GM12872 (cell line): ENCODE measurements around the gene ZMYND19.

ENCODE experiments used
- TF ChIP-seq, protein P1 (sequence below): IDR thresholded peaks from 3 replicates; pipeline ENCODE4 v1.5.1; 2011; ENCODE audit warnings: low read depth, mild to moderate bottlenecking, low read length, moderate library complexity; ENCODE audit not compliant: insufficient read depth

Gene ZMYND19

DNA sequence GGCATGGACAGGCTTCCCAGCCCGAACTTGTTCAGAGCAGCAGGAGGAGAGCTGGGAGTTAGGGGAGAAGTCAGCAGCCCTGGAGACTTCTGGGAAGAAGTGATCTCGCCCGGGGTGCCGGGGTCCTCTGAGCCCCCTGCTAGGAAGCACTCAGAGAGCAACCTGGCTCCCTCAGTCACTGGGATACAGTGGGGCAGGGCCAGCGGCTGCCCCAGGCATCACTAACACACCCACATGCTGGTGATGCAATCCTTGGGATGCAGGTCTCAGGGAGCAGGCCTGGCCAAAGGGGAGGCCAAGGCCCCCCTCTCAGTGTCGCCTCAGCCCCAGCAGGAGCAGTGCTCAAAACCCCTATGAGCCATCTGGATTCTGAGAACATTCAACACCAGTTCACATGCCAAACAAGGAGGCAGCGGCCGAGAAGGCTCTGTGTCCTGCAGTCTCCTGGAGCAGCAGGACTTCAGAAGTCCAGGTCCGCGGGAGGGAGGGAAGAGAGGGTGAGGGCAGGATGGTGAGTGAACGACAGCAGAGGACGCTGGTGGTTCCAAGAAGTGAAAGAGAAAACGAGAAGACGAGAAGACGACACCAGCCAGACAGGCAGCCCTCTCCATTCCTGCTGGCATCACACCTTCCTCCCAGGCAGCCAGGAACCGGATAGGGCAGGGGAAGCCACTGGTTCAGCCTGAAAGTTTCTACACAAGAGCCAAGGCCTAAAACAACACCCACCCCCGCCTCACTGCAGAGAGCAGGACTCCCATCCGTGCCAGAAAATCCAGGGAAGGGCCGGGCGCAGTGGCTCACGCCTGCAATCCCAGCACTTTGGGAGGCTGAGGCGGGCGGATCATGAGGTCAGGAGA lies 42.4 kb downstream of the ZMYND19 start:
- TF ChIP-seq, protein P1, sequence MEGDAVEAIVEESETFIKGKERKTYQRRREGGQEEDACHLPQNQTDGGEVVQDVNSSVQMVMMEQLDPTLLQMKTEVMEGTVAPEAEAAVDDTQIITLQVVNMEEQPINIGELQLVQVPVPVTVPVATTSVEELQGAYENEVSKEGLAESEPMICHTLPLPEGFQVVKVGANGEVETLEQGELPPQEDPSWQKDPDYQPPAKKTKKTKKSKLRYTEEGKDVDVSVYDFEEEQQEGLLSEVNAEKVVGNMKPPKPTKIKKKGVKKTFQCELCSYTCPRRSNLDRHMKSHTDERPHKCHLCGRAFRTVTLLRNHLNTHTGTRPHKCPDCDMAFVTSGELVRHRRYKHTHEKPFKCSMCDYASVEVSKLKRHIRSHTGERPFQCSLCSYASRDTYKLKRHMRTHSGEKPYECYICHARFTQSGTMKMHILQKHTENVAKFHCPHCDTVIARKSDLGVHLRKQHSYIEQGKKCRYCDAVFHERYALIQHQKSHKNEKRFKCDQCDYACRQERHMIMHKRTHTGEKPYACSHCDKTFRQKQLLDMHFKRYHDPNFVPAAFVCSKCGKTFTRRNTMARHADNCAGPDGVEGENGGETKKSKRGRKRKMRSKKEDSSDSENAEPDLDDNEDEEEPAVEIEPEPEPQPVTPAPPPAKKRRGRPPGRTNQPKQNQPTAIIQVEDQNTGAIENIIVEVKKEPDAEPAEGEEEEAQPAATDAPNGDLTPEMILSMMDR, result no peak

DNA sequence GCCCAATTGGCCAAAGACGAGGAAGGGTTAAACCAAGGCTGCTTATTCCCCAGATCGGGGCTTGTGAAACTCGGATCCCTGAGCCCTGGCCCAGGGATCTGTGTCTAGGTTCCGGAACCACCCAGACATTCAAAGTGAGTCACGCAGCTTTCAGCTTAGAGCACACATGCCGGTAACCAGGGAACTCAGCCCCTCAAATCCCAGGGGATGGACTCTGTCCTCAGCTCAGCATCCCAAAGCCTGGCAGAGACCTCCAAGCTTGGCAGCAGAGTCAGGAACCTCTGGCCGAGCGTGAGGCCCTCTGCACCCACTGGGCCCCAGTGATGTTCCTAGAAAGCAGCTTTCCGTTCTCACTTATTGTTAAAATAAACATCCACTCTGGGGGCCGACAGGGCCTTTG lies 45.2 kb downstream of the ZMYND19 start:
- TF ChIP-seq, protein P1, result no peak

DNA sequence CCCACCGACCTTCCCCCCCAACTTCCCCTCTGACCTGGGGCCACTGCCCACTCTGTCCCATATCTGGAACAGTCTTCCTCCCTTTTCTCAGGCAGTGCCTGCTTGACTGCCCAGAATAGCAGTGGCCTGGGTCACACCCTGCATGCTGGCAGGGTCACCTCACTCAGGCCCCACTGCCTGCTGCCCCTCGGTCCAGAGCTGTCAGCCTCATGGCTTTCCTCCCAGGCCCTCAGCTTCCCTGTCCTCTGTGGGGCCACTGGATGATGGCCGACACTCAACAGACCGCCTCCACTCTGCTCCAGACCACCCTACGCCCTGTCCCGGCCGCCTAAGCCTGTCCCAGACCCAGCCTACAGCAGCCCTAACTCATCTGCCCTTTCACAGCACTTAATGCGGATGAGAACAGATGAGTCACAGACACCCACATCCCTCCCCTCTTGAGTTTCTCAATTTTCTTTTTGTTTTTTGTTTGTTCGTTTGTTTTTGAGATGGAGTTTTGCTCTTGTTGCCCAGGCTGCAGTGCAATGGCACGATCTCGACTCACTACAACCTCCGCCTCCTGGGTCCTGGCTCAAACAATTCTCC lies 46.0 kb downstream of the ZMYND19 start:
- TF ChIP-seq, protein P1, result no peak

DNA sequence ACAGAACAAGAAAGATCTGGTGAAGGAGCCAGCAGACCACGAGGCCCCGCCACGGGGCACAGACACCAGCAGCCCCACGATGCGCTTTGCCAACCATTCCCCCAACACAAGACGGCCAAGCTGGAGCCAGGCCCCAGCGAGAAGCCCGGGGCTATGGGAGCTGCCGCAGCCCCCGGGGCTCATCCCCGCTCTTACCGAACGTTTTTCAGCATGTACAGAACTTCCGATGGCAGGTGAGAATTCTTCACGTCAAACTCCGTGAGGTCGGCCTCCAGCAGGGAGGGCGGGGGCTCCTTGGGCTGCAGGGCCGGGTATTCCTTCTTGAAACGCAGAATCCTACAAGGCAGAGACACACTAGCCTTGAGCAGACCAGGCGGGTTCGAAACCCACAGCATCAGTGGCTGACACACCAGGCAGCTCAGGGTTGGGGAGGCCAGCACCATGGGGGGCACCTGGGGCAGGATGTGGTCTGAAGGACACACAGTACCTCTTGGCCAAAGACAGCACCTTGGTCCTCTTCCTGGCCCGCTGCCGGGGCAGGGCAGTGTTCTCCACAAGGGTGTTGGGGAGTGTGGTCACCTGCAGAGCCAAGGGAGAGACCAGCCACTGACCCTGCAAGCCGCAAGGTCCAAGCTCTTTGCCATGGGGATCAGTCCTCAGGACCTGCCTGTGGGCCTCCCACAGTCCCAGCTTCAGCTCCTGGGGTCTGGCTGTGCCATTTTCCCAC lies 46.9 kb downstream of the ZMYND19 start:
- TF ChIP-seq, protein P1, result no peak

DNA sequence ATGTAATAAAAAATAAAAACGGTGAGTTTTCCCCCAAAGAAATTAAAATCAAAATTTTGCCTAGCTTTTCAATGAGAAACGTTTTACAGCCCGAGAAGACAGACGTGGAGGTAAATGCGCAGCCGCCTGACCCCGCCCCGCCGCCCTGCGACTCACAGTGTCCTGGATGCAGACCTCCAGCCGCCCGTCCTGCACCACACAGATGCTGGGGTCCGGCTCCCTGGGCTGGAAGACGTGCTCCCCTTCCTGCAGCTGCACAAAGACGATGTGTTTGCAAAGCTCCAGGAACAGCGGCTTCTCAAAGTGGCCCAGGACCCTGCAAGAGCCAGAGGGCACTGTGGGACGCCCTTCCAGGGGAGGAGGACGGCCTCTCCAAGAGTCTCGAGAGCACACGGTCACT lies 47.8 kb downstream of the ZMYND19 start:
- TF ChIP-seq, protein P1, result no peak

DNA sequence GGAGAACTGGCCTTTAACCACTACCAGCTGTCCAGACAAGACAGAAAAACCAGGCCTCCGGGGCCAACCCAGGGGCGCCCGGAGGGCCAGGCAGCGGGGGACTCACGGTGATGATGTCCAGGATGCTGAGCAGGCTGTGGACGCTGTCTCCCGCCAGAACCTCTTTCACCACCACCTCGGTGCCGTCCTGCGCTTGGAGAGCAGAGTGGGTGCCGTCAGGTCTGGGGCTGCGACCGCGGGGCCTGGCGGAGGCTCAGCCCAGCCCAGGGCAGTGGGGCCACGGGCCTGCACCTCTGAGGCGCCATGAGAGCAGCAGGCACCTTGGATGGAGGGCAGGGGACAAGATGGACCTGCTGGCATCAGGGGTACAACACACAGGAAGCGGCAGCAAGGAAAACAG lies 49.8 kb downstream of the ZMYND19 start:
- TF ChIP-seq, protein P1, result no peak

DNA sequence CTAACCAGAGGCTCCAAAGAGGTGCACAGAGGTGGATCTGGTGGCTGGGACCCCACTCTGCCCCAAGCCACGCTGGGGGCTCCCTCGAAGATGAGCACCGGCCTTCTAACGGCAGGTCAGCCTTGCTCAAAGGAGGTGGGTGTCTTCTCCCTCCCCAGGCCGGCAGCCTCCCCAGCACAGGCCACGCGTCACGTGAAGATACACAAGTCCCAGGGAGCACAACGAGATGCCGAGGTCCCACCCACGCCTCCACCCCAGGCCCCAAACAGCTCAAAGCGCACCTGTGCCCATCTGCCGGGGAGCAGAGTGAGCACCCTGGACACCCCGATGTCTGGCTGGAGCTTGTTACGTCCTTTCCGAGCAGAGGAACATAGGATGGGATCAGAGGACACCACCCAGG lies 52.3 kb downstream of the ZMYND19 start:
- TF ChIP-seq, protein P1, result no peak
